HepG2 (cell line): Measurements from ENCODE around the gene SLC11A1. TPM values are rescaled to one million over a fixed set of nuclear protein-coding genes. Genes with fewer than 3 reads are reported as not detected.

Experiments
- BORCS8-MEF2B ChIP-seq: sonication (generic); formaldehyde crosslinking; IDR thresholded peaks from 2 replicates; pipeline ENCODE4 v1.8.0; 2022; ENCODE audit warnings: mild to moderate bottlenecking, missing genetic modification reagents
- CCAR2 ChIP-seq: fragments of 200-400 bp; formaldehyde crosslinking; optimal IDR thresholded peaks from 2 replicates; pipeline ENCODE3; 2018; ENCODE audit warnings: low read depth, mild to moderate bottlenecking, low read length, moderate library complexity
- JARID2 ChIP-seq: sonication (generic); formaldehyde crosslinking; IDR thresholded peaks from 2 replicates; pipeline ENCODE4 v1.8.1; 2023; ENCODE audit warnings: missing genetic modification reagents, inconsistent platforms; ENCODE audit not compliant: insufficient replicate concordance
- KLF15 ChIP-seq: sonication (generic); formaldehyde crosslinking; IDR thresholded peaks from 2 replicates; pipeline ENCODE4 v1.8.1; 2023; ENCODE audit warnings: borderline replicate concordance, mild to moderate bottlenecking, inconsistent platforms, missing genetic modification reagents, mixed read lengths
- MLXIP ChIP-seq: sonication (generic); formaldehyde crosslinking; IDR thresholded peaks from 2 replicates; pipeline ENCODE4 v1.9.0; 2021; ENCODE audit warnings: missing genetic modification reagents, borderline replicate concordance
- NR2F2 ChIP-seq: IDR thresholded peaks from 2 replicates; pipeline ENCODE4 v1.6.1; 2012; ENCODE audit warnings: low read depth, inconsistent platforms, borderline replicate concordance
- PHF8 ChIP-seq: sonication (generic); formaldehyde crosslinking; IDR thresholded peaks from 2 replicates; pipeline ENCODE4 v1.5.0; 2020; ENCODE audit warnings: missing genetic modification reagents
- POLR2AphosphoS2 ChIP-seq: IDR thresholded peaks from 2 replicates; pipeline ENCODE4 v1.6.1; 2011; ENCODE audit warnings: low read depth, low read length, improper control_type of control experiment
- ZNF17 ChIP-seq: sonication (generic); formaldehyde crosslinking; IDR thresholded peaks from 2 replicates; pipeline ENCODE4 v1.5.0; 2020; ENCODE audit warnings: mild to moderate bottlenecking, missing genetic modification reagents
- ZNF207 ChIP-seq: fragments of 450-650 bp; IDR thresholded peaks from 2 replicates; pipeline ENCODE4 v1.6.1; 2016; ENCODE audit warnings: antibody characterized with exemption, borderline replicate concordance
- ZNF367 ChIP-seq: sonication (generic); formaldehyde crosslinking; IDR thresholded peaks from 2 replicates; pipeline ENCODE4 v1.4.0; 2020; ENCODE audit warnings: missing genetic modification reagents, borderline replicate concordance
- ZNF563 ChIP-seq: sonication (generic); formaldehyde crosslinking; IDR thresholded peaks from 2 replicates; pipeline ENCODE4 v1.8.0; 2022; ENCODE audit warnings: mild to moderate bottlenecking, moderate library complexity, missing genetic modification reagents
- ZNF747 ChIP-seq: sonication (generic); formaldehyde crosslinking; IDR thresholded peaks from 2 replicates; pipeline ENCODE4 v1.8.1; 2023; ENCODE audit warnings: missing genetic modification reagents, mild to moderate bottlenecking, borderline replicate concordance
- ZNF75D ChIP-seq: sonication (generic); formaldehyde crosslinking; IDR thresholded peaks from 2 replicates; pipeline ENCODE4 v1.8.1; 2023; ENCODE audit warnings: missing genetic modification reagents, mild to moderate bottlenecking, borderline replicate concordance
- polyA plus RNA-seq, 8 experiments: library from polyadenylated mRNA; depleted of rRNA in 3 of 8; stranded (reverse) in 7 of 8; unstranded in 1 of 8; fragments of >200 nt; fragmentation: Illumina TruSeq in 4 of 8; extraction: Trizol in 4 of 8; gene quantifications; 2 replicates each; pipeline versions ENCODE4 v1.2.1 to v1.2.3, GENCODE V29; 2011 to 2016; ENCODE audit warnings: low read depth in 4 of 8, missing spikeins in 1 of 8, mixed read lengths in 1 of 8; ENCODE audit not compliant: insufficient read depth in 1 of 8
- total RNA-seq, 5 experiments: library from RNA; depleted of rRNA; stranded (reverse); fragments of >200 nt; fragmentation: Illumina TruSeq; extraction: Trizol; gene quantifications; 2 replicates each; pipeline ENCODE4 v1.2.3, GENCODE V29; 2016; ENCODE audit warnings: low read depth in 1 of 5
- TF ChIP-seq, protein P1 (sequence below): sonication (generic); formaldehyde crosslinking; IDR thresholded peaks from 2 replicates; pipeline ENCODE4; 2020; ENCODE audit warnings: missing genetic modification reagents, mild to moderate bottlenecking, borderline replicate concordance
- TF ChIP-seq, protein P2 (sequence below): IDR thresholded peaks from 2 replicates; pipeline ENCODE4 v1.6.1; 2016; ENCODE audit warnings: mild to moderate bottlenecking

SLC11A1 gene
- total and polyA plus RNA-seq, 2 of the 13 experiments (the other 11 are each of a cell fraction or from before 2014, with no cell fraction given) = 0.33 to 2.3 TPM

DNA sequence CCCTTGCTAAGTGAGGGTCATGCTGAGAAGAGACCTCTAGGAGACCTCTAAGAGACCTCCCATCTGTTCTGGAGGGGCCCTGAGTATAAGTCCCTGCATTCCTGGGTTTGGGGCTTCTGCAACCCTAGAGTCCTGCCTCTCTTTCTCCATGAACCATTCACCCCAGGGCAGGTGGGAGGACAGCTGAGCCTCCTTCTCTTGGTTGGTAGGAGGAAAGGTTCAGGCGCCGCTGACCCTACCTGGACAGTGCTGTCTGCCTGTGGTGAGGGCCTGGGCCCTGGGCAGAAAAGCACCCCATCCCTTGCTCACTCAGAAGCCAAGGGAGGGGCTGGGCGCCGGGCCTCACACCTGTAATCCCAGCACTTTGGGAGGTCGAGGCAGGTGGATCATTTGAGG is 36.2 kb downstream of the SLC11A1 start (continued):
- TF ChIP-seq, protein P1, sequence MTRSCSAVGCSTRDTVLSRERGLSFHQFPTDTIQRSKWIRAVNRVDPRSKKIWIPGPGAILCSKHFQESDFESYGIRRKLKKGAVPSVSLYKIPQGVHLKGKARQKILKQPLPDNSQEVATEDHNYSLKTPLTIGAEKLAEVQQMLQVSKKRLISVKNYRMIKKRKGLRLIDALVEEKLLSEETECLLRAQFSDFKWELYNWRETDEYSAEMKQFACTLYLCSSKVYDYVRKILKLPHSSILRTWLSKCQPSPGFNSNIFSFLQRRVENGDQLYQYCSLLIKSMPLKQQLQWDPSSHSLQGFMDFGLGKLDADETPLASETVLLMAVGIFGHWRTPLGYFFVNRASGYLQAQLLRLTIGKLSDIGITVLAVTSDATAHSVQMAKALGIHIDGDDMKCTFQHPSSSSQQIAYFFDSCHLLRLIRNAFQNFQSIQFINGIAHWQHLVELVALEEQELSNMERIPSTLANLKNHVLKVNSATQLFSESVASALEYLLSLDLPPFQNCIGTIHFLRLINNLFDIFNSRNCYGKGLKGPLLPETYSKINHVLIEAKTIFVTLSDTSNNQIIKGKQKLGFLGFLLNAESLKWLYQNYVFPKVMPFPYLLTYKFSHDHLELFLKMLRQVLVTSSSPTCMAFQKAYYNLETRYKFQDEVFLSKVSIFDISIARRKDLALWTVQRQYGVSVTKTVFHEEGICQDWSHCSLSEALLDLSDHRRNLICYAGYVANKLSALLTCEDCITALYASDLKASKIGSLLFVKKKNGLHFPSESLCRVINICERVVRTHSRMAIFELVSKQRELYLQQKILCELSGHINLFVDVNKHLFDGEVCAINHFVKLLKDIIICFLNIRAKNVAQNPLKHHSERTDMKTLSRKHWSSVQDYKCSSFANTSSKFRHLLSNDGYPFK (CRISPR knock-in tag) = no peak; the same call in 1 of the 2 replicates
- TF ChIP-seq NR2F2 (no peak), ZNF367 (CRISPR knock-in tag) (no peak), KLF15 (CRISPR knock-in tag) (0 out of 2 replicates have a peak, but pooled peaks have one; percentile 8), ZNF75D (CRISPR knock-in tag) (no peak), PHF8 (CRISPR knock-in tag) (no peak), ZNF17 (CRISPR knock-in tag) (no peak), JARID2 (CRISPR knock-in tag) (no peak), MLXIP (CRISPR knock-in tag) (no peak), ZNF747 (CRISPR knock-in tag) (no peak), BORCS8-MEF2B (CRISPR knock-in tag) (no peak), ZNF563 (CRISPR knock-in tag) (0 out of 2 replicates have a peak, but pooled peaks have one; percentile 6), CCAR2 (no peak), POLR2AphosphoS2 (no peak), ZNF207 (no peak)
- TF ChIP-seq, protein P2, sequence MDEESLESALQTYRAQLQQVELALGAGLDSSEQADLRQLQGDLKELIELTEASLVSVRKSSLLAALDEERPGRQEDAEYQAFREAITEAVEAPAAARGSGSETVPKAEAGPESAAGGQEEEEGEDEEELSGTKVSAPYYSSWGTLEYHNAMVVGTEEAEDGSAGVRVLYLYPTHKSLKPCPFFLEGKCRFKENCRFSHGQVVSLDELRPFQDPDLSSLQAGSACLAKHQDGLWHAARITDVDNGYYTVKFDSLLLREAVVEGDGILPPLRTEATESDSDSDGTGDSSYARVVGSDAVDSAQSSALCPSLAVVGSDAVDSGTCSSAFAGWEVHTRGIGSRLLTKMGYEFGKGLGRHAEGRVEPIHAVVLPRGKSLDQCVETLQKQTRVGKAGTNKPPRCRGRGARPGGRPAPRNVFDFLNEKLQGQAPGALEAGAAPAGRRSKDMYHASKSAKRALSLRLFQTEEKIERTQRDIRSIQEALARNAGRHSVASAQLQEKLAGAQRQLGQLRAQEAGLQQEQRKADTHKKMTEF = no peak
